Tibial nerve (tissue), 3 donors: ENCODE data around the gene EMILIN1.
A peak's percentile ranks its signal among the peaks of the same experiment; 100 is the strongest.

Source experiments
- POLR2A ChIP-seq, 2 donors: fragments of 450-650 bp; IDR thresholded peaks; one replicate each; pipeline ENCODE4 v1.6.1; 2017; ENCODE audit warnings: antibody characterized with exemption in 2 of 2, mild to moderate bottlenecking in 2 of 2, moderate library complexity in 2 of 2
- TF ChIP-seq, protein P1 (sequence below), 5 experiments: fragments of 200-600 bp in 3 of 5; fragments of 450-650 bp in 2 of 5; sonication (generic) in 3 of 5; IDR thresholded peaks; one replicate each; pipeline ENCODE4 v1.5.1; 2016 to 2019; ENCODE audit warnings: antibody characterized with exemption in 5 of 5, mild to moderate bottlenecking in 3 of 5, moderate library complexity in 2 of 5

DNA sequence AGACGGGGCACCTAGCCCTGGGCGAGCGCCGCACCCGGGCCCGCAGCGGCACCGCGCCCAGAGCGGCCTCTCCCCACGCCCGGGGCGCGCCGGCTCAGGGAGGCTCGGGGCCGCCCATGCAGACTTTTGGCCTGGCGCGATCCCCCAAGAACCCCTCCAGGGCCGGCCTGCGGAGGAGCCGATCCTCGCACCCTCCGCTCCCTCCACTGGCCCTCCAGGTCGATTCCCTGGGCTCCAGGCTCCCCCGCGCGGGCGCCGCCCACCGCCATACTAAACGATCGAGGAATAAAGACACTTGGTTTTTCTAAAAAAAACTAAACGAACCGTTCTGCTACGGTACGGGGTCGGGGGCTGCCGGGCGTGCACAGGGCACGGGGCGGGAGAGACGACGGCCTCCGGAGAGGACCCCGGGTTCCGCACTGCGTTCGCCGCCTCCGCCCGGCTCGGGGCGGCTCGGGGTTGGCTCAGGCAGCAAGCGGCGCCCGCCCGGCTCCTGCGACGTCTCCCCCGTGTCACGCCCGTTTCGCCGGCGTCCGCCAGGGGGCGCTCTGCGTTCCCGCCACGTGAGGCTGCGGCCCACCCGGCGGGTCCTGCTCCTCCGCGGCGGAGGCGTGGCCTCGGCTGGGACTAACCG, 7.8 kb downstream of the EMILIN1 start:
- TF ChIP-seq, protein P1, sequence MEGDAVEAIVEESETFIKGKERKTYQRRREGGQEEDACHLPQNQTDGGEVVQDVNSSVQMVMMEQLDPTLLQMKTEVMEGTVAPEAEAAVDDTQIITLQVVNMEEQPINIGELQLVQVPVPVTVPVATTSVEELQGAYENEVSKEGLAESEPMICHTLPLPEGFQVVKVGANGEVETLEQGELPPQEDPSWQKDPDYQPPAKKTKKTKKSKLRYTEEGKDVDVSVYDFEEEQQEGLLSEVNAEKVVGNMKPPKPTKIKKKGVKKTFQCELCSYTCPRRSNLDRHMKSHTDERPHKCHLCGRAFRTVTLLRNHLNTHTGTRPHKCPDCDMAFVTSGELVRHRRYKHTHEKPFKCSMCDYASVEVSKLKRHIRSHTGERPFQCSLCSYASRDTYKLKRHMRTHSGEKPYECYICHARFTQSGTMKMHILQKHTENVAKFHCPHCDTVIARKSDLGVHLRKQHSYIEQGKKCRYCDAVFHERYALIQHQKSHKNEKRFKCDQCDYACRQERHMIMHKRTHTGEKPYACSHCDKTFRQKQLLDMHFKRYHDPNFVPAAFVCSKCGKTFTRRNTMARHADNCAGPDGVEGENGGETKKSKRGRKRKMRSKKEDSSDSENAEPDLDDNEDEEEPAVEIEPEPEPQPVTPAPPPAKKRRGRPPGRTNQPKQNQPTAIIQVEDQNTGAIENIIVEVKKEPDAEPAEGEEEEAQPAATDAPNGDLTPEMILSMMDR (IDR thresholded peaks at IDR 0.05), result peak; percentile 95 to 99 (median 98)
- peak; percentile 74 to 85 for TF ChIP-seq POLR2A (IDR thresholded peaks at IDR 0.05)
